Activated CD4-positive, CD25-positive, alpha-beta regulatory T cell treated with anti-CD3 and anti-CD28 coated beads, Interleukin-2, amount 50 U/mL, for 24 hours (primary cell): Measurements from ENCODE around the gene NUSAP1.
"Not testable (repeated sequence)": the region's sequence is repeated elsewhere in the genome, so short reads cannot be mapped to it uniquely, and the experiment has no call there.

Experiments
- ATAC-seq, 2 donors: fragments of 150-1000 bp; cut with Tn5 transposase; one replicate each; pipeline ENCODE4 v1.10.0; 2021; ENCODE audit warnings: mild to moderate bottlenecking in 1 of 2, moderate library complexity in 1 of 2

The NUSAP1 gene

GRCh38 chr15:41416128-41416741 lies 83.6 kb downstream of the NUSAP1 start:
- ATAC-seq: no peak

GRCh38 chr15:41416742-41417417 lies 84.2 kb downstream of the NUSAP1 start, which contains the start of gene RTF1:
Gene RTF1, plus strand, starts transcription at chr15:41417095. Its CDS starts 21 bp downstream, at chr15:41417116.
- ATAC-seq: peak; percentile 92

GRCh38 chr15:41417418-41418195 lies 84.9 kb downstream of the NUSAP1 start:
- peak; percentile 45 to 53 for ATAC-seq

GRCh38 chr15:41423979-41424659 lies 91.4 kb downstream of the NUSAP1 start:
- ATAC-seq: peak; percentile 78 to 88

GRCh38 chr15:41424809-41425208 lies 92.1 kb downstream of the NUSAP1 start:
- ATAC-seq: no peak

GRCh38 chr15:41425907-41426306 lies 93.2 kb downstream of the NUSAP1 start:
- ATAC-seq: not testable (repeated sequence)

- peak; percentile 75 to 87 for ATAC-seq
These were observed 96.6 kb downstream of the NUSAP1 start for GRCh38 chr15:41429003-41429890.
